ENCODE measurements around the gene URM1.

GRCh38 chr9:128362774-128363173 lies 8.4 kb upstream of the URM1 start:
- no peak for TF ChIP-seq CTCF (IDR thresholded peaks at IDR 0.05)
- TF ChIP-seq ZFX (IDR thresholded peaks at IDR 0.05; ENCODE audit: borderline replicate concordance): no peak

Measured in 22Rv1 (cell line).